K562 treated with DMSO at 1 percent for 4 hours (cell line): Measurements from ENCODE around the gene FAM161A. TPM values are rescaled to one million over a fixed set of nuclear protein-coding genes. Genes with fewer than 3 reads are reported as not detected.

Experiments used
- total RNA-seq: library from RNA; unstranded; fragments of 300-600 nt; gene quantifications from 2 replicates; pipeline ENCODE4 v1.2.3, GENCODE V29; 2022; ENCODE audit not compliant: insufficient read depth

FAM161A gene, protein sequence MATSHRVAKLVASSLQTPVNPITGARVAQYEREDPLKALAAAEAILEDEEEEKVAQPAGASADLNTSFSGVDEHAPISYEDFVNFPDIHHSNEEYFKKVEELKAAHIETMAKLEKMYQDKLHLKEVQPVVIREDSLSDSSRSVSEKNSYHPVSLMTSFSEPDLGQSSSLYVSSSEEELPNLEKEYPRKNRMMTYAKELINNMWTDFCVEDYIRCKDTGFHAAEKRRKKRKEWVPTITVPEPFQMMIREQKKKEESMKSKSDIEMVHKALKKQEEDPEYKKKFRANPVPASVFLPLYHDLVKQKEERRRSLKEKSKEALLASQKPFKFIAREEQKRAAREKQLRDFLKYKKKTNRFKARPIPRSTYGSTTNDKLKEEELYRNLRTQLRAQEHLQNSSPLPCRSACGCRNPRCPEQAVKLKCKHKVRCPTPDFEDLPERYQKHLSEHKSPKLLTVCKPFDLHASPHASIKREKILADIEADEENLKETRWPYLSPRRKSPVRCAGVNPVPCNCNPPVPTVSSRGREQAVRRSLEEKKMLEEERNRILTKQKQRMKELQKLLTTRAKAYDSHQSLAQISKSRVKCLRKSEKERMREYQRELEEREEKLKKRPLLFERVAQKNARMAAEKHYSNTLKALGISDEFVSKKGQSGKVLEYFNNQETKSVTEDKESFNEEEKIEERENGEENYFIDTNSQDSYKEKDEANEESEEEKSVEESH
- total RNA-seq: 0.42 and 0.47 TPM in 2 replicates

DNA sequence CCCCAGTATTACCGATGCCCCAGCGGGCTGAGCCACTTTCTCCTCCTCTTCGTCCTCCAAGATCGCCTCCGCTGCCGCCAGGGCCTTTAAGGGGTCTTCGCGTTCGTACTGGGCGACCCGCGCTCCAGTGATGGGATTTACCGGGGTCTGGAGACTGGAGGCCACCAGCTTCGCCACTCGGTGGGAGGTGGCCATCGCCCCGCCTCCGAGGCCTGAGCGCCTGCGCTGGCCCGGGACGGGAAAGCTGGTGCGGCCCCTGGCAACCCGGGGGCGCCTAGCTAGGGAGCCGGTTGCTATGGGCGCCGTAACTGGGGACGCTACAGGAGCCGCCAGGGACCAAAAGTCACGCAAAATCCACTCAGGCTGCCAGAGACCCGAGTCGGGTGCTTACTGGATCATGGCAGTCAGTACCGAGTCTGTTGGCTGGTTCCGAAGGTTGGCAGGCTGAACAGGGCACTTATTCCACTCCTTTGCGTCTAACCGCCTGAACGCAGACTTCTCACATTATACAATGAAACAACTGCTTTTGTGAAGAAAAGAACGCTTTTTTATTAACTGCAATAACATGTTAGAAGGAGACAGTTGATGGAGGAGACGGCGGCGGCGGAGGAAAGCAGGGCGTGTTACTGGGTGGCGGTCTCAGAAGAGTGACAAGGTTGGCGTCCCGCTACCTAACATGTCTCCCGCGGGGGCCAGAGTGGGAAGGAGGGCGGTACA lies at the start of gene FAM161A:
Gene FAM161A (minus strand): TSS at position 214 of the 717 bp plus-strand sequence. CDS start 19 bp downstream, at position 195.

DNA sequence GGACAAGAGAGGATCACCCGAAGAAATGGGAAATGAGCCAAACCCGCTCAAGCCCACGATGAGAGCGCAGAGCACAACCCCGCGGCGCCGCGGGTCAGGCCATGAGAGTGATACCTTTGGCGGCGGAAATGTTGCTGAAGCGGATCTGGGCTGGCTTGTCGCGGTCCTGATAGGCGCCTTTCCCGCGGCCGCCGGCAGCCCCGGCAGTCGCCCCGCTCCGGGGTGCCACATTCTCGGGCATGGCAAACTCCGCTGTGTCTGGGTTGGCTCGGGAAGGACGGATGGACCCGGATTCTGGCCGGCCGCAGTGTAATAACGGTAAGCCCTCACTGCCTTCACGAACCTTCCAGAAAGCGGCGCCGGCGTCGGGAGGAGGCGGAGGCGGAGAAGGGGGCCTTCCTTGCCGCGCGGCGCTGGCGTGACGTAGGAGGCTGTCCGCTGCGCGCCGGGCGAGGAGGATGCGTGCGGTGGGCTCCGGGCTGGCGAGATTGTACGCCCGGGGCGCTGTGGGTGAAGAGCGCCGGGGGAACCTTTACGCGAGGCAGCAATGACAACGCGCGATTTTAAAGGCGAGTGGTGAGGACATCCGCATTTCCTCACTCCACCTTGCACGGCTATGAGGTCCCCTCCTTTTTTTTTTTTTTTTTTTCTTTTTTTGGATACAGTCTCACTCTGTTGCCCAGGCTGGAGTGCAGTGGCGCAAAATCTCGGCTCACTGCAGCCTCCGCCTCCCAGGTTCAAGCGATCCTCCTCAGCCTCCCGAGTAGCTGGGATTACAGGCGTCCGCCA lies 34.6 kb upstream of the FAM161A start, which contains the start of gene CCT4:
Gene CCT4 (minus strand): TSS at position 390 of the 789 bp plus-strand sequence. CDS start 149 bp downstream, at position 241.

Other genes starting within 250 kb of the FAM161A start
- 210 and 227 TPM in 2 replicates for gene CCT4, start 34.6 kb upstream of the FAM161A start, total RNA-seq
- 14.4 and 20.7 TPM in 2 replicates for gene COMMD1, start 51.6 kb upstream of the FAM161A start, total RNA-seq